WTC11 (cell line): Measurements from ENCODE around the gene SERBP1. TPM values are rescaled to one million over a fixed set of nuclear protein-coding genes. Genes with fewer than 3 reads are reported as not detected.

Experiments used
- ATAC-seq: fragments of 200-7000 bp; cut with Tn5 transposase; 2 replicates; pipeline ENCODE4 v1.10.0; 2021; ENCODE audit warnings: mild to moderate bottlenecking, moderate library complexity
- CTCF ChIA-PET: fragments of 300-600 bp; sonication (Branson Sonifier 250); formaldehyde crosslinking; loops from one replicate; lab custom pipeline; 2021; ENCODE audit warnings: antibody characterized with exemption; lab: Charles Lee
- POLR2A ChIA-PET: fragments of 350-600 bp; sonication (Branson Sonifier 250); formaldehyde crosslinking; loops from one replicate; lab custom pipeline; 2021; ENCODE audit warnings: antibody characterized with exemption; lab: Charles Lee
- DNase-seq: peaks from one replicate; pipeline ENCODE4 v3.0.0; 2021; ENCODE audit warnings: low spot score
- H3K27ac Mint-ChIP-seq: 2 replicates; pipeline ENCODE4 v1.8.0; 2021; ENCODE audit warnings: mixed read lengths
- H3K27me3 Mint-ChIP-seq: 2 replicates; pipeline ENCODE4 v1.8.0; 2021; ENCODE audit warnings: low read depth, mild to moderate bottlenecking, moderate library complexity, mixed read lengths
- H3K36me3 Mint-ChIP-seq: 2 replicates; pipeline ENCODE4 v1.8.0; 2021; ENCODE audit warnings: mixed read lengths
- H3K4me1 Mint-ChIP-seq: 2 replicates; pipeline ENCODE4 v1.8.0; 2022; ENCODE audit warnings: mixed read lengths
- H3K4me3 Mint-ChIP-seq: 2 replicates; pipeline ENCODE4 v1.8.0; 2021; ENCODE audit warnings: mild to moderate bottlenecking, moderate library complexity, mixed read lengths
- H3K9me3 Mint-ChIP-seq: 2 replicates; pipeline ENCODE4 v1.8.0; 2021; ENCODE audit warnings: mixed read lengths
- AFF4 ChIP-seq: sonication (generic); formaldehyde crosslinking; IDR thresholded peaks from 2 replicates; pipeline ENCODE4 v1.8.1; 2023; ENCODE audit warnings: mild to moderate bottlenecking, missing genetic modification reagents, borderline replicate concordance
- ARID4B ChIP-seq: sonication (generic); formaldehyde crosslinking; IDR thresholded peaks from 2 replicates; pipeline ENCODE4 v1.8.0; 2023; ENCODE audit warnings: missing genetic modification reagents, mild to moderate bottlenecking, borderline replicate concordance
- ATF2 ChIP-seq: sonication (generic); formaldehyde crosslinking; IDR thresholded peaks from 2 replicates; pipeline ENCODE4 v1.8.1; 2022; ENCODE audit warnings: low read depth, missing genetic modification reagents, borderline replicate concordance
- E2F5 ChIP-seq: sonication (generic); formaldehyde crosslinking; IDR thresholded peaks from 2 replicates; pipeline ENCODE4 v1.8.1; 2022; ENCODE audit warnings: mild to moderate bottlenecking, moderate library complexity, missing genetic modification reagents
- HMGA2 ChIP-seq: fragments of 250-450 bp; sonication (Bioruptor Pico); IDR thresholded peaks from 2 replicates; pipeline ENCODE4 v1.4.0; 2021; ENCODE audit warnings: mild to moderate bottlenecking, moderate library complexity
- NR1H2 ChIP-seq: sonication (generic); formaldehyde crosslinking; IDR thresholded peaks from 2 replicates; pipeline ENCODE4 v1.9.0; 2021; ENCODE audit warnings: mild to moderate bottlenecking, moderate library complexity, missing genetic modification reagents
- SMAD4 ChIP-seq: sonication (generic); formaldehyde crosslinking; IDR thresholded peaks from 2 replicates; pipeline ENCODE4 v1.8.0; 2022; ENCODE audit warnings: mild to moderate bottlenecking, missing genetic modification reagents
- SOX15 ChIP-seq: fragments of 250-450 bp; sonication (Bioruptor Pico); IDR thresholded peaks from 2 replicates; pipeline ENCODE4 v1.9.0; 2021; ENCODE audit warnings: mild to moderate bottlenecking
- SP1 ChIP-seq: sonication (generic); formaldehyde crosslinking; conservative IDR thresholded peaks from 2 replicates; pipeline ENCODE4 v1.8.1; 2022; ENCODE audit warnings: missing genetic modification reagents
- USF2 ChIP-seq: sonication (generic); formaldehyde crosslinking; IDR thresholded peaks from 2 replicates; pipeline ENCODE4 v1.8.1; 2023; ENCODE audit warnings: mild to moderate bottlenecking, missing genetic modification reagents, moderate library complexity
- ZNF263 ChIP-seq: sonication (generic); formaldehyde crosslinking; IDR thresholded peaks from 2 replicates; pipeline ENCODE4 v1.8.1; 2022; ENCODE audit warnings: low read depth, mild to moderate bottlenecking, moderate library complexity, missing genetic modification reagents
- ZNF423 ChIP-seq: fragments of 250-450 bp; sonication (Bioruptor Pico); IDR thresholded peaks from 2 replicates; pipeline ENCODE4 v2.1.2; 2022; ENCODE audit warnings: mild to moderate bottlenecking, moderate library complexity
- total RNA-seq: library from RNA; stranded (reverse); gene quantifications from 3 replicates; pipeline ENCODE4 v1.2.3, GENCODE V29; 2021

SERBP1 gene
- total RNA-seq, 1 experiment from 2014 or later: 543 TPM

GRCh38 chr1:67464058-67464457, 33.9 kb upstream of the SERBP1 start:
- no peaks in the 10 kb centered on the region for H3K36me3 Mint-ChIP-seq
- TF ChIP-seq USF2 (CRISPR knock-in tag) (no peak), E2F5 (CRISPR knock-in tag) (no peak), NR1H2 (CRISPR knock-in tag) (no peak), SP1 (CRISPR knock-in tag) (no peak), ARID4B (CRISPR knock-in tag) (no peak)
- ChIA-PET POLR2A (no interaction called here), CTCF (interaction anchor here (1.1 to 1.4 kb wide), 3 partner anchors 26 to 202 kb away, joined by 3 to 4 read pairs (median 3); no protein-coding TSS in a partner anchor)
- H3K27me3 Mint-ChIP-seq: peaks cover 31% of the 10 kb centered on the region
- no peak for ATAC-seq
- DNase-seq: no peak
- no peak overlapping the region for H3K4me3 Mint-ChIP-seq
- no peak overlapping the region for H3K27ac Mint-ChIP-seq
- no peaks in the 10 kb centered on the region for H3K9me3 Mint-ChIP-seq
- H3K4me1 Mint-ChIP-seq: peaks cover 54% of the 10 kb centered on the region

- ChIA-PET POLR2A (no interaction called here), CTCF (interaction anchor here (0.6 to 1.3 kb wide), 4 partner anchors 31 to 338 kb away, joined by 3 to 4 read pairs (median 4); no protein-coding TSS in a partner anchor)
- Mint-ChIP-seq H3K27ac (peak overlapping the region; percentile 50; the same call in 1 of the 2 replicates), H3K9me3 (no peaks in the 10 kb centered on the region), H3K36me3 (no peaks in the 10 kb centered on the region), H3K4me3 (no peak overlapping the region), H3K27me3 (peaks cover 31% of the 10 kb centered on the region), H3K4me1 (peaks cover 60% of the 10 kb centered on the region)
- peak; percentile 35 for DNase-seq
- TF ChIP-seq SOX15 (CRISPR knock-in tag) (no peak), ATF2 (no peak), HMGA2 (no peak), AFF4 (CRISPR knock-in tag) (no peak), ZNF263 (no peak), ZNF423 (CRISPR knock-in tag) (no peak), SMAD4 (CRISPR knock-in tag) (no peak)
- peak; percentile 33; the same call in 1 of the 2 replicates for ATAC-seq
These were observed 33.2 kb upstream of the SERBP1 start for GRCh38 chr1:67463298-67463955.
